Small intestine (tissue), 7 donors: ENCODE results near the gene SV2C. TPM values are rescaled to one million over a fixed set of nuclear protein-coding genes. Genes with fewer than 3 reads are reported as not detected.

ENCODE experiments used
- DNase-seq, 2 donors: peaks; one replicate each; pipeline versions ENCODE4 v3.0.0 to v3.0.0-alpha.2; 2013
- FAIRE-seq: peaks from 2 replicates; lab custom pipeline; 2012; peaks lifted over from hg19 to GRCh38; lab: Jason Lieb, UNC
- H3K27ac ChIP-seq, 3 donors: one replicate each; pipeline ENCODE4 v1.5.1; 2013; ENCODE audit warnings: low read length in 2 of 3, mild to moderate bottlenecking in 2 of 3, control low read depth in 1 of 3, inconsistent platforms in 1 of 3, low read depth in 1 of 3, moderate library complexity in 1 of 3
- H3K27me3 ChIP-seq, 3 donors: one replicate each; pipeline ENCODE4 v1.6.1; 2013; ENCODE audit warnings: low read length in 3 of 3, inconsistent platforms in 1 of 3; ENCODE audit not compliant: control insufficient read depth in 3 of 3, insufficient read depth in 3 of 3
- H3K36me3 ChIP-seq, 3 donors: one replicate each; pipeline ENCODE4 v1.6.1; 2013; ENCODE audit warnings: low read length in 3 of 3, inconsistent platforms in 1 of 3, low read depth in 1 of 3, mild to moderate bottlenecking in 1 of 3, moderate library complexity in 1 of 3; ENCODE audit not compliant: control insufficient read depth in 3 of 3, insufficient read depth in 2 of 3
- H3K4me1 ChIP-seq, 3 donors: one replicate each; pipeline ENCODE4 v1.6.1; 2013; ENCODE audit warnings: low read length in 2 of 3, inconsistent platforms in 1 of 3, low read depth in 1 of 3, mild to moderate bottlenecking in 1 of 3, moderate library complexity in 1 of 3; ENCODE audit not compliant: control insufficient read depth in 3 of 3, insufficient read depth in 2 of 3
- H3K4me3 ChIP-seq, 3 donors: one replicate each; pipeline ENCODE4 v1.5.1; 2013; ENCODE audit warnings: low read length in 3 of 3, control low read depth in 1 of 3, inconsistent platforms in 1 of 3, low read depth in 1 of 3, mild to moderate bottlenecking in 1 of 3, moderate library complexity in 1 of 3
- H3K9me3 ChIP-seq, 2 donors: one replicate each; pipeline ENCODE4 v1.6.1; 2013; ENCODE audit warnings: low read depth in 1 of 2, low read length in 1 of 2; ENCODE audit not compliant: control insufficient read depth in 2 of 2, insufficient read depth in 1 of 2
- WGBS, 3 donors: extraction: QIAGEN DNeasy Blood & Tissue Kit; methylation state at CpG; one replicate each; pipeline ENCODE4 v1.1.7; 2013; 5-methylcytosine and 5-hydroxymethylcytosine counted together
- polyA plus RNA-seq, 4 donors: library from polyadenylated mRNA; stranded (reverse) in 3 of 4; unstranded in 1 of 4; fragments of 200-250 nt in 3 of 4; fragments of 120-200 nt in 1 of 4; gene quantifications; one replicate each; pipeline versions ENCODE4 v1.2.1 to v1.2.3, GENCODE V29; 2013
- donor health status: healthy with polysubstance abuse.
- donor health status: control.
- donor health status: control.
- donor health status: Bipolar disorder and iron deficiency.
- donor health status: healthy.

Gene SV2C
- polyA plus RNA-seq, 4 donors = 0.03 to 1.6 TPM; not detected in 2

DNA sequence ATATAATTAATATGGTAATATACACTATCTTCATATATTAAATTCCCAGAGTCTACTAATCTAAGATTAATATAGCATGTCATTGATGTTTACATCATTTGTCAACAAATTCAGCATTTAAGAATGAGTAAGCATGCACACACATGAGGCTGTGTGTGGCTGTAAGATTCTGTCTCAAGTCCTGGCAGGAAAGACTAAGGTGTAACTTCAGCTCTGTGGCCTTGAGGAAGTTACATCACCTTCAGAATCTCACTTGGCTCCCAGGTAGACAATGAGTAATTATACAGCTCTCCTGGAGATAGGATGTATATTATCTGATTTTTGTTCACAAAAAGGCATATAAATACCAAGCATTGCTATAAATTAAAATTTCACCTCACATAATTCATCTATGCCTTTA lies 200.5 kb downstream of the SV2C start:
- Histone ChIP-seq H3K9me3 (no peaks in the 10 kb centered on the region), H3K4me1 (peaks cover 0 to 2% (median 0%) of the 10 kb centered on the region in 3 donors), H3K27ac (no peak overlapping the region), H3K4me3 (no peak overlapping the region), H3K27me3 (no peaks in the 10 kb centered on the region), H3K36me3 (no peaks in the 10 kb centered on the region)
- FAIRE-seq (no peak), DNase-seq (peak in 1 of 2 donors; percentile 75)

DNA sequence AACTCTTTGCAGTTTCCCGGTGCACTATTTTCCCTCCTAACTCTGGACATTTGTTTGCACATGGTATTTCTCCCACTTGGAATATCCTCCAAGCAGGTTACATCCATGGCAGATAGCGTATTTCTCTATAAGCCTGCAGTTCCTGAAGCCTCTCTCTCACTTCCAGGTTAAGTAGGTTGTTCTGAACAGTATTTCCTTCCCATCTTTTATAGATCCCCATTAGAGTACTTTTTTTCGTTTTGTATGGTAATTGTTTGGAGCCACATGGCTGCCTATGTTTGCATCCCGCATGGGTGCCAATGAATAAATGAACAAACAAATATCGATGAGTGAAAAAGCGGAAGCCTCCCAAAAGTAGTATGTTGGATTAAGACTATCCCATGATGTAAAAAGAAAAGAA lies 206.5 kb downstream of the SV2C start:
- no peak for FAIRE-seq
- no peak overlapping the region for H3K4me3 ChIP-seq
- H3K27me3 ChIP-seq = no peaks in the 10 kb centered on the region
- H3K4me1 ChIP-seq = peaks cover 2 to 11% (median 7%) of the 10 kb centered on the region in 3 donors
- no peak overlapping the region for H3K27ac ChIP-seq
- no peaks in the 10 kb centered on the region for H3K36me3 ChIP-seq
- H3K9me3 ChIP-seq = no peaks in the 10 kb centered on the region
- 90 to 93% (median 92%) methylated on average over 6 of the region's 6 CpGs for WGBS, 3 donors
- no peak for DNase-seq

DNA sequence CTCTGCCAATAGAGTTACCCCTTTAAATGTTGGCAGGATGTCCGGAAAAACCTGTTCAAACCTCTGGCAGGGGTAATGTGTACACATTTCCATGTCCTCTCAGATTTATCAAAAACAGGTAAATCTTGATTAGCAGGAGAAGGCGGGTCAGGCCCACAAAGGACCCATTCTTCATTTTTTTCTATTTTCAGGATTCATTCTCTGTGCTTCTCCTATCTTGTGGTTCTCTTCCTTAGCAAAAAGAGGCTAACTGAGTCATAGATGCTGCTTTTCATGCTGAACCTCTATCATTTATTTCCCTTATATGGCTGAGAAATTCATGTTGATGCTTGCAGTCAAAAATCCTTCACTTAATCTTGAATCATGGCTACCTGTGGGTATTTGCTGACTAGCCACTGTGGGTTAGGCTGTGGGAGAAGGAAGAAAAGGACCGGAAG lies 207.2 kb downstream of the SV2C start:
- Histone ChIP-seq H3K27me3 (peaks cover 0 to 1% (median 0%) of the 10 kb centered on the region in 3 donors), H3K4me3 (no peak overlapping the region), H3K4me1 (peaks cover 2 to 11% (median 7%) of the 10 kb centered on the region in 3 donors), H3K36me3 (no peaks in the 10 kb centered on the region), H3K9me3 (no peaks in the 10 kb centered on the region), H3K27ac (no peak overlapping the region)
- 45 to 71% (median 46%) methylated on average over 3 of the region's 3 CpGs for WGBS, 3 donors
- no peak for DNase-seq
- FAIRE-seq = no peak

DNA sequence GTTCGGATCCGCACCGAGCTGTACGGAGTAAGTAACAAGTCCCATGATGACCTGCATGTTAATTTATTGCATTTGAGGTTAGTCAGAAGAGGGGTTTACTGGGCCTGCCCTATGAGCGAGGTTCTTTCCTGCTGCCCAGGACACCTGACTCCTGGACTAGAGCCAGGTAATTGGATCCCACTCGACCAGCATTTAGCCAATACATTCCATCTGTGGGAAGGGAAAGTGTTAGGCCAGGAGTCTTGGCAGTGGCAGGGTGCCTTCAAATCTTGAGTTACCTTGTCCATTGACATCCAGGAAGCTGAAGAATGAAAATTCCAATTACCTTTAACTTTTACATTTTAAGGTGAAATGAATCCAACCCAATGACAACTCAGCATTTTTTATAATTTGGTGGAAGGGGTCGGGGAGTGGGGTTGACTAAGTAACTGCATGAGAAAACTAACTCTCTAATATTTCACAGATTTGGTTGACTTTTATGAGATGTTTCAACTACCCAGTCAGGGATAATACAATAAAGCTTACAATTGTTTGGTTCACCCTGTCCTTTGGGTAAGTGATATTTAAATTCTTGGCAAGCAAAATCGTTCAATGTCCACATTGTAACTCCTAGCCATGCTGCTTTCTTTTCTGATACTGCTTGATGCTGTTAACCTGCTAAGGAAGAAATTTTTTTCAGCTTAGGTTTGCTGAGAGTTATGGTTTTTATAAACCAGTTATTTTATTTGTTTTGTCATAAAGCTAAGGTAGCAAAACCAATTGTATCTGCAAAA lies 208.3 kb downstream of the SV2C start:
- FAIRE-seq (no peak), DNase-seq (peak in 1 of 2 donors; percentile 25)
- Histone ChIP-seq H3K4me3 (no peak overlapping the region), H3K9me3 (no peaks in the 10 kb centered on the region), H3K4me1 (peaks cover 2 to 11% (median 7%) of the 10 kb centered on the region in 3 donors), H3K27ac (no peak overlapping the region), H3K27me3 (peaks cover 0 to 4% (median 0%) of the 10 kb centered on the region in 3 donors), H3K36me3 (no peaks in the 10 kb centered on the region)
- 71 to 79% (median 74%) methylated on average over 8 of the region's 8 CpGs for WGBS, 3 donors

DNA sequence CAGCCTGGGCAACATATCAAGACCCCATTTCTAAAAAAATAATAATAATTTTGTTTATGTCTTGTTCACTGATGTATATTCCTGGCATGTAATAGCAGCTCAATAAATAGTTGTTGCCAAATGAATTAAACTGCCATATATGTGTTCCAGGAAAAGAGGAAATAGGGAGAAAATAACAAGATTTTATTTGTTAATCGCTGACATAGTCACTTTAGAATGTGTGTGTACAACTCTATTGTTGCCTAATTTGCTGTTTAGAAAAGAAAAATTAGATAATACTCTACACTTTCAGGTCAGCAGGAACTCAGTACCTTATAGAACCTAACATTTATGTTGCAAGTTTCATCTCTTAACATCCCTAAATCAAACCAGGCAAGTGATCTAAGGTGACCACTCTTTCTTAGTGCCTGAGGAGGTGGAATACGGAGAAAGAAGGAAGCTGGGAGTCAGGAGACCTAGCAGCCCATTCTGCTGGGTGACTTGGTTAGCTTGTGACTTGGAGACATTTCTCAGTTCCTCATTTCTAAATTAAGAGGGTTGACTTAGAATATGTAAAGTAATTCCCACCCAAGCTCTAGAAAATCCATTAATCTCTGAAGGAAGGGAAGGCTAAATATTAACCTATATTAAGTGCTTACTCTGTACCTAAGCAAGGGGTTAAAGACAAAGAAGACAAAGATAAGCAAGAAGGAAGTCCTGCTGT lies 209.6 kb downstream of the SV2C start:
- H3K4me3 ChIP-seq = no peak overlapping the region
- 80 to 91% (median 84%) methylated on average over 2 of the region's 2 CpGs for WGBS, 3 donors
- H3K36me3 ChIP-seq = no peaks in the 10 kb centered on the region
- FAIRE-seq = no peak
- DNase-seq = peak in 1 of 2 donors; percentile 28
- H3K27me3 ChIP-seq = peaks cover 0 to 4% (median 0%) of the 10 kb centered on the region in 3 donors
- no peak overlapping the region for H3K27ac ChIP-seq
- H3K9me3 ChIP-seq = no peaks in the 10 kb centered on the region
- peaks cover 2 to 14% (median 5%) of the 10 kb centered on the region in 3 donors for H3K4me1 ChIP-seq

DNA sequence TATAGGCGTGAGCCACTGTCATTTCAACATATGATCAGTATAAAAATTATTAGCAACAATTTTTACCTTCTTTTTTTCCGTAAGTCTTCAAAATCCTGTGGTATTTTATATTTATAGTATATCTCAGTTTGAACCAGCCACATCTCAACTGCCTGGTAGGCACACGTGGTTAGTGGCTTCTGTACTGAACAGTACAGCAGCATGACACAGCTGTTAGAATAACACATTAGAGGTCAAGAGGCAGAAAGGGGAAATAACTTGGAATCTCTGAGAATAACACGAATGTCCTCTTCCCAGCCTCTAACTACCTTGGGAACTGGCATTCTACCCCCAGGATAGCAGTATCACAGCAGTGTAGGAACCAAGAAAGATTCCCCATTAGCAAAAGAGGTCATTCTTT lies 211.4 kb downstream of the SV2C start:
- no peaks in the 10 kb centered on the region for H3K36me3 ChIP-seq
- no peak for DNase-seq
- H3K4me3 ChIP-seq = no peak overlapping the region
- no peak for FAIRE-seq
- peaks cover 2 to 26% (median 7%) of the 10 kb centered on the region in 3 donors for H3K4me1 ChIP-seq
- WGBS, 3 donors = 49 to 81% (median 68%) methylated on average over 4 of the region's 4 CpGs
- H3K27me3 ChIP-seq = peaks cover 0 to 4% (median 0%) of the 10 kb centered on the region in 3 donors
- no peak overlapping the region for H3K27ac ChIP-seq
- no peaks in the 10 kb centered on the region for H3K9me3 ChIP-seq

DNA sequence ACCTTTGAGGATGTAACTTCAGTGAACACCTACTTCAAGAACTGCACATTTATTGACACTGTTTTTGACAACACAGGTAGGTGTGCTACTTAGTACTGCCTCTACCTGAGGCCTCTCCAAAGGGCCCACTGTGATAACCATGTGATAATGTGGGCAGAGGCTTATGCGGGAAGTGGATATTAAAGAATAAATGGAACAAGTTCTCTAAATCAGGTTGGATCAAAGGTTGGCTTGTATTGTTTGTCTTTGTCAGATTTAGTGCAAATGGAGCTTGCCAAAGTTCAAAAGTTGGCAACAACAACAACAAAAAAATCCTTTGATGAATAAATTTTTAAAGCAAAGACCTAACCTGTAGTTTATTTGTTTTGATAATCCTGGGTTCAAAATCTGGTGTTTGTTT lies 215.7 kb downstream of the SV2C start:
- H3K27ac ChIP-seq = no peak overlapping the region
- no peaks in the 10 kb centered on the region for H3K9me3 ChIP-seq
- H3K36me3 ChIP-seq = no peaks in the 10 kb centered on the region
- no peak overlapping the region for H3K4me3 ChIP-seq
- FAIRE-seq (no peak), DNase-seq (peak in 1 of 2 donors; percentile 49)
- WGBS, 3 donors = 19 to 60% (median 23%) methylated on average over 1 of the region's 1 CpG
- H3K27me3 ChIP-seq = peaks cover 0 to 4% (median 0%) of the 10 kb centered on the region in 3 donors
- peaks cover 0 to 22% (median 4%) of the 10 kb centered on the region in 3 donors for H3K4me1 ChIP-seq

DNA sequence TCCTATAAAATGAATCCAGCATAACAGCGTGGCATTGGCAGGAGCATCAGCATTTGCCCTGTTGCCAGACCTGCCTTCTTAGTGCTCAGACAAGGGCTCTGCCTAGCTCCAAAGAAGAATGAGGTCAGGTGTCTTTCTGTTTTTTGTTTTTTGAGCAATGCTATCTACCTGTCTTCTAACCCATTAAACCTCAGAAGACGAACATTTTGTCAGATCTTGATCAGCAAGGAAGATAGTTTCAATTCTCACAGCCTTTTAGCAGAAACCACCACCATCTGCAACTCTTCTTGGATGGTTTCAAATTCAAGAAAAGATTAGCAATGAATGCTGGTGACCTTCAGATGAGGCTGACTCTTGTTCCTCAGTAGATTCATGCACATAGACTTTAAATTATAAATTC lies 216.4 kb downstream of the SV2C start:
- Histone ChIP-seq H3K9me3 (no peaks in the 10 kb centered on the region), H3K27me3 (peaks cover 0 to 4% (median 0%) of the 10 kb centered on the region in 3 donors), H3K36me3 (no peaks in the 10 kb centered on the region), H3K4me1 (peaks cover 3 to 22% (median 4%) of the 10 kb centered on the region in 3 donors), H3K27ac (peak overlapping the region in 2 of 3 donors; percentile 4 to 8), H3K4me3 (no peak overlapping the region)
- DNase-seq (peak in 1 of 2 donors; percentile 12), FAIRE-seq (no peak)
- WGBS, 3 donors = 46 to 62% (median 48%) methylated on average over 2 of the region's 2 CpGs
